CD4-positive, alpha-beta T cell treated with Interleukin-4 for 4 hours (primary cell): Measurements from ENCODE around the gene SF3B2.
"Not testable (repeated sequence)": the region's sequence is repeated elsewhere in the genome, so short reads cannot be mapped to it uniquely, and the experiment has no call there.

Experiments
- DNase-seq: peaks from one replicate; pipeline ENCODE4 v3.0.0-alpha.2; 2020

The SF3B2 gene

GRCh38 chr11:66112041-66112491, 59.9 kb downstream of the SF3B2 start:
- DNase-seq, result no peak

GRCh38 chr11:66112601-66113499, 60.7 kb downstream of the SF3B2 start:
- no peak for DNase-seq

GRCh38 chr11:66114957-66115356, 62.8 kb downstream of the SF3B2 start:
- not testable (repeated sequence) for DNase-seq

- peak; percentile 74 for DNase-seq
These were observed 63.6 kb downstream of the SF3B2 start for GRCh38 chr11:66115638-66116301.

GRCh38 chr11:66116576-66117361, 64.6 kb downstream of the SF3B2 start:
- DNase-seq, result no peak

- DNase-seq, result no peak
These were observed 66.7 kb downstream of the SF3B2 start for GRCh38 chr11:66118847-66119246.
